Measurements from ENCODE around the gene SPEM1. TPM values are rescaled to one million over a fixed set of nuclear protein-coding genes. Genes with fewer than 3 reads are reported as not detected.

Gene SPEM1
- total RNA-seq, 1 experiment from 2014 or later = not detected

DNA sequence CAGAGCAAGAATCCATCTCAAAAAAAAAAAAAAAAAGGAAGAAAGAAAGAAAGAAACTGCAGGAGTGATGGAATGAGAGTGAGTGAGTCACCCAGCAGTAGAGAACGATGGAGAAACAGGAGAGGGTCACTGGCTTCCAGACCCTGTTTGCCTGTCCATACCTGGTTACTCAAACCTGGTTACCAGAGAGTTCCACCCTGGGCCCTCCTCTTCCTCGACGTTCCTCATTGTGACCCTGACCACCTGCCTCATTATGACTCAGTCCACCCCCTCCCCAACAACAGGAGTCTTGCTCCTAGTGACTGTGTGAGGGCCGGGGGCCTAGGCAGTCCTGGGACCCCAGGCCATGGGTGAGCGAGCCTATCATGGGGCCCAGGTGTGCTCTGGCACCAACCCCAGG, 8.4 kb downstream of the SPEM1 start, which contains the start of gene SPEM3:
Gene SPEM3, plus strand, starts transcription at position 301 of the 400 bp plus-strand sequence. Its CDS starts 46 bp downstream, at position 347.
- Mint-ChIP-seq H3K27ac (ENCODE audit: low read depth, unreplicated experiment) (no peak within 1 kb of the TSS), H3K27me3 (ENCODE audit: insufficient read depth, unreplicated experiment) (no peaks in the 10 kb centered on the region), H3K4me3 (ENCODE audit: unreplicated experiment) (no peak within 1 kb of the TSS), H3K36me3 (ENCODE audit: insufficient read depth, unreplicated experiment) (no peaks in the 10 kb centered on the region), H3K9me3 (ENCODE audit: unreplicated experiment) (no peaks in the 10 kb centered on the region), H3K4me1 (ENCODE audit: insufficient read depth, unreplicated experiment) (no peaks in the 10 kb centered on the region)
- BruUV-seq (replicated peaks) = no TSS peak
- TF ChIP-seq, protein P1, sequence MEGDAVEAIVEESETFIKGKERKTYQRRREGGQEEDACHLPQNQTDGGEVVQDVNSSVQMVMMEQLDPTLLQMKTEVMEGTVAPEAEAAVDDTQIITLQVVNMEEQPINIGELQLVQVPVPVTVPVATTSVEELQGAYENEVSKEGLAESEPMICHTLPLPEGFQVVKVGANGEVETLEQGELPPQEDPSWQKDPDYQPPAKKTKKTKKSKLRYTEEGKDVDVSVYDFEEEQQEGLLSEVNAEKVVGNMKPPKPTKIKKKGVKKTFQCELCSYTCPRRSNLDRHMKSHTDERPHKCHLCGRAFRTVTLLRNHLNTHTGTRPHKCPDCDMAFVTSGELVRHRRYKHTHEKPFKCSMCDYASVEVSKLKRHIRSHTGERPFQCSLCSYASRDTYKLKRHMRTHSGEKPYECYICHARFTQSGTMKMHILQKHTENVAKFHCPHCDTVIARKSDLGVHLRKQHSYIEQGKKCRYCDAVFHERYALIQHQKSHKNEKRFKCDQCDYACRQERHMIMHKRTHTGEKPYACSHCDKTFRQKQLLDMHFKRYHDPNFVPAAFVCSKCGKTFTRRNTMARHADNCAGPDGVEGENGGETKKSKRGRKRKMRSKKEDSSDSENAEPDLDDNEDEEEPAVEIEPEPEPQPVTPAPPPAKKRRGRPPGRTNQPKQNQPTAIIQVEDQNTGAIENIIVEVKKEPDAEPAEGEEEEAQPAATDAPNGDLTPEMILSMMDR (IDR thresholded peaks at IDR 0.05; ENCODE audit: unreplicated experiment) = no peak
- DNase-seq (ENCODE audit: unreplicated experiment) = no peak
- ChIA-PET POLR2A (no interaction called here), CTCF (no interaction called here)
- intact Hi-C loops (cut with micrococcal nuclease) = no loop called here

DNA sequence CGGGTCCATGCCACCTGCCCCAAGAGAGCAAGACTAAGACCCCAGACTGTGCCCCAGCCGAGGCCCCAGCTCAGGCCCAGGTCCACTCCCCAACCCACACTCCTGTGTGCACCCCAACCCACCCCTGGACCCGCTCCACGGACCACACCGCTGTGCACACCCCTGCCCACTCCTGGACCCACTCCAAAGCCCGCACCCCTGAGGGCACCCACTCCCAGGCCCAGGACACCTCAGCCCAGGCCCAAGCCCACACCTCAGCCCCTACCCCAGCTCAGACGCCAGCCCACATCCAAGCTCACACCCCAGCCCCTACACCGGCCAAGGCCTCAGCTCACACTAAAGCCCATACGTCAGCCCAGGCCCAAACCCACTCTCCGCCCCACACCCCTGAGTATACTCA, 9.6 kb downstream of the SPEM1 start:
- Mint-ChIP-seq H3K27ac (ENCODE audit: low read depth, unreplicated experiment) (no peak overlapping the region), H3K4me3 (ENCODE audit: unreplicated experiment) (no peak overlapping the region), H3K36me3 (ENCODE audit: insufficient read depth, unreplicated experiment) (no peaks in the 10 kb centered on the region), H3K9me3 (ENCODE audit: unreplicated experiment) (no peaks in the 10 kb centered on the region), H3K4me1 (ENCODE audit: insufficient read depth, unreplicated experiment) (no peaks in the 10 kb centered on the region), H3K27me3 (ENCODE audit: insufficient read depth, unreplicated experiment) (no peaks in the 10 kb centered on the region)
- intact Hi-C loops (cut with micrococcal nuclease) = loop anchor here (10.0 kb wide), 1 partner anchor 255 kb away; the partner anchor contains the start of genes TP53 and WRAP53
- ChIA-PET POLR2A (no interaction called here), CTCF (interaction anchor here (1.2 kb wide), 1 partner anchor 73 kb away, joined by 5 read pairs; no protein-coding TSS in a partner anchor)
- no peak for DNase-seq (ENCODE audit: unreplicated experiment)
- TF ChIP-seq, protein P1 (IDR thresholded peaks at IDR 0.05; ENCODE audit: unreplicated experiment) = no peak
- no TSS peak for BruUV-seq (replicated peaks)

DNA sequence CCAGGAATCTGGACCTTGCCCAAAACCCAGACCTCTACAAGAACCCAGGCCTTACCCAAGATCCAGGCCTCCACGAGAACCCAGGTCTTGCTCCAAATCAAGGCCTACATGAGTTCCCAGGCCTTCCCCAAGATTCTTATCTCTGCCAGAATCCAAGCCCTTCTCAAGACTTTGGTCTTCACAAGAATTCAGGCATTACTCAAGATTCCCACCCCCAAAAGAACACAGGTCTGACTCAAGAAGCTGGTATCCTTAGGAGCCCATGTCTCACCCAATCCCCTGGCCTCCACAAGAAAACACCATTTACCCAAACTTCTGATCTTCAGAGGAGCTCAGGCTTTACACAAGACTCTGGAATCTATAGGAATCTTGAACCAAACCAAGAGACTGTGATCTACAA, 11.1 kb downstream of the SPEM1 start:
- no peaks in the 10 kb centered on the region for H3K4me1 Mint-ChIP-seq (ENCODE audit: insufficient read depth, unreplicated experiment)
- no peaks in the 10 kb centered on the region for H3K36me3 Mint-ChIP-seq (ENCODE audit: insufficient read depth, unreplicated experiment)
- ChIA-PET POLR2A (interaction anchor here (1.6 to 2.4 kb wide), 3 partner anchors 27 to 52 kb away, joined by 6 to 9 read pairs (median 9); partner anchors contain the start of genes POLR2A, TMEM256 and ZBTB4), CTCF (interaction anchor here (0.6 to 1.4 kb wide), 2 partner anchors 27 to 28 kb away, joined by 3 read pairs; partner anchors contain the start of gene TMEM256)
- intact Hi-C loops (cut with micrococcal nuclease) = loop anchor here (10.0 kb wide), 1 partner anchor 254 kb away; the partner anchor contains the start of genes TP53 and WRAP53
- TF ChIP-seq, protein P1 (IDR thresholded peaks at IDR 0.05; ENCODE audit: unreplicated experiment) = no peak
- no peak for DNase-seq (ENCODE audit: unreplicated experiment)
- no peak overlapping the region for H3K4me3 Mint-ChIP-seq (ENCODE audit: unreplicated experiment)
- no peak overlapping the region for H3K27ac Mint-ChIP-seq (ENCODE audit: low read depth, unreplicated experiment)
- no TSS peak for BruUV-seq (replicated peaks)
- H3K27me3 Mint-ChIP-seq (ENCODE audit: insufficient read depth, unreplicated experiment) = no peaks in the 10 kb centered on the region
- H3K9me3 Mint-ChIP-seq (ENCODE audit: unreplicated experiment) = no peaks in the 10 kb centered on the region

DNA sequence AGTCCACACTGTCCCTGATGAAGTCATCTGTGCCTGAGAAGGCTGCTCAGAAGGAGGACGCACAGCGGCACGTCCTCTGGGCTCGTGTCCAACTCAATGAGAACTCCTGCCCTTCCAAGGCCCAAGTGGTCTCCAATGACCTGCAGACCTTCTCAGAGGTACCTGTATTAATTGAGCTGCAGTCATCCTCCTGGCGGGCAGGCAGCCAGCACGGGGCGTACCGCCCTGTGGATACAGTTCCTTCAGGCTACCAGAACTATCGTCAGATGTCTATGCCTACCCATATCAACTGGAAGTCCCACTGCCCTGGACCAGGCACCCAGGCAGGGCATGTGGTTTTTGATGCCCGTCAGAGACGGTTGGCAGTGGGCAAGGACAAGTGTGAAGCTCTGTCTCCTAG, 12.2 kb downstream of the SPEM1 start:
- no peak for DNase-seq (ENCODE audit: unreplicated experiment)
- Mint-ChIP-seq H3K36me3 (ENCODE audit: insufficient read depth, unreplicated experiment) (no peaks in the 10 kb centered on the region), H3K9me3 (ENCODE audit: unreplicated experiment) (no peaks in the 10 kb centered on the region), H3K27ac (ENCODE audit: low read depth, unreplicated experiment) (no peak overlapping the region), H3K4me3 (ENCODE audit: unreplicated experiment) (no peak overlapping the region), H3K4me1 (ENCODE audit: insufficient read depth, unreplicated experiment) (peaks cover 6% of the 10 kb centered on the region), H3K27me3 (ENCODE audit: insufficient read depth, unreplicated experiment) (no peaks in the 10 kb centered on the region)
- BruUV-seq (replicated peaks) = no TSS peak
- CTCF ChIA-PET = interaction anchor here (0.6 to 1.4 kb wide), 3 partner anchors 28 to 183 kb away, joined by 3 to 4 read pairs (median 4); partner anchors contain the start of gene TMEM256
- POLR2A ChIA-PET = interaction anchor here (1.6 to 2.4 kb wide), 3 partner anchors 28 to 51 kb away, joined by 6 to 9 read pairs (median 9); partner anchors contain the start of genes POLR2A, TMEM256 and ZBTB4
- intact Hi-C loops (cut with micrococcal nuclease) = loop anchor here (10.0 kb wide), 1 partner anchor 253 kb away; the partner anchor contains the start of genes TP53 and WRAP53
- TF ChIP-seq, protein P1 (IDR thresholded peaks at IDR 0.05; ENCODE audit: unreplicated experiment) = no peak

All from MCF 10A (cell line).